HG02885 (cell line): ENCODE measurements around the gene ZDHHC15.
"Not testable (repeated sequence)": the region's sequence is repeated elsewhere in the genome, so short reads cannot be mapped to it uniquely, and the experiment has no call there.

Experiments used
- ATAC-seq: cut with Tn5 transposase; IDR thresholded peaks from one replicate; pipeline ENCODE4 v1.9.1; 2021; ENCODE audit warnings: mild to moderate bottlenecking; ENCODE audit not compliant: unreplicated experiment, poor library complexity

Gene ZDHHC15

DNA sequence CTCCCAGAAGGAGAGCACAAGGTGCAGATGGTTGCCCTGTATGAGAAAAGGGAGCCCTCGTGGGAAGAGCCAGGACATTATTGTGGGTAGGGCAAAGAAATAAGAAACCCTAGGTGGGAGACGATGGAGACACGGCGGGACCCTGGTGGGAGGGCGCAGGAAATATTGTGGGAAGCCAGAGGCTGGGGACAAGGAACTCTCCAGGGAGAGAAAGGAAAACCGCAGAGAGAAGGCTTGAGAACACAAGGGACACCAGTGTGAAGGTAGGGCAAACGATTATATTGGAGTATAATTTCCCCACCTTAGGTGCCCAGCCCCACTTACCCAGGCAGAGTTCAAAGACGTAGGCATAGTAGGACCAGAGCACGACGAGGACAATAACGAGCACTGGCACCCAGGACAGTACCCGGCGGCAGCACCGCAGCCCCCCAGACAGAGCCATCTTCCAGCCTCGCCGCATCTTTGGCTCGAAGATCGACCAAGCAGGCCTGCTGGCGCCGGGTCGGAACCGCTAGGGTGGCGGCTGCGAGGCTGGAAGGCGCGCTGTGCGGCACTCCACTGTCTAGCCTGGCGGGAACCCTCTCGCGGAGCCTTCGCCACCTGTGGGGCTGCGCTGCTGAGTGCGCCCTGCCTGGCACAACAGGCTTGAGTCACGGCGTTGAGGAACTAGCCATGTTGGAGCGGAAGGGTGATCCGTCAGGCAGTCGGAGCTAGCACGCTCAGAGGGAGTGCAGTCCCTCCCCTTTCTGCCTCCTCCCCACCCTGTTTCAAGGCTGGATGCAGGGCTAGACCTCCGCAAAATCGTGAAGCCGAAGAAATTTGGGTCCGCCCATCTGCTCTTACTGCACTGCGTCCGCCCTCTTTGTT lies at the start of gene ZDHHC15:
TSS of gene ZDHHC15 (minus strand) at position 473 of the 867 bp plus-strand sequence. CDS start at position 460, 13 bp downstream.
- ATAC-seq, result no peak

DNA sequence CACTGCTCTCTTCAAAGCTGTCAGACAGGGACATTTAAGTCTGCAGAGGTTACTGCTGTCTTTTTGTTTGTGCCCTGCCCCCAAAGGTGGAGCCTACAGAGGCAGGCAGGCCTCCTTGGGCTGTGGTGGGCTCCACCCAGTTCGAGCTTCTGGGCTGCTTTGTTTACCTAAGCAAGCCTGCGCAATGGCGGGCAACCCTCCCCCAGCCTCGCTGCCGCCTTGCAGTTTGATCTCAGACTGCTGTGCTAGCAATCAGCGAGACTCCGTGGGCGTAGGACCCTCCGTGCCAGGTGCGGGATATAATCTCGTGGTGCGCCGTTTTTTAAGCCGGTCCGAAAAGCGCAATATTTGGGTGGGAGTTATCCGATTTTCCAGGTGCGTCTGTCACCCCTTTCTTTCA lies 37.7 kb upstream of the ZDHHC15 start:
- ATAC-seq, result not testable (repeated sequence)

DNA sequence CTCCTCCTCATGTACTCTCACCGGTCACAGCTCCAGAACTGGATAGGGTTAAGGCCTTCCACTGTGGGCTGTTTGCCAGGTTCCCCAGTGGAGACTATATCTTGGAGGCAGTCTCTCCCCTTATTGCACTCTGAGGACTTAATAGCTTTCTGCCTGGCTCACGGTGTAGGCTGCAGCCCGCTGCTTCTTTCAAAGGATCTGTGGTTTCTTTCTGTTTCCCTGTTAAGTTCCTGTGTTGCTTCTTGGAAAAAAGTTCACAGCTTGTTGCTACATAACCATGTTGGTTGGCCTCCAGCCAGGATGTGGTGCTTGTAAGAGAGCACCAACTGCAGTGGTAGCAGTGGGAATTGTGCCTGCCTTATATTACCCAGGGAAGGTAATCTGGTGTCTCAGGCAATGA lies 24.9 kb upstream of the ZDHHC15 start:
- no peak for ATAC-seq

GRCh38 chrX:75546724-75547511 lies 24.1 kb upstream of the ZDHHC15 start:
- no peak for ATAC-seq

- no peak for ATAC-seq
These were observed 21.9 kb upstream of the ZDHHC15 start for GRCh38 chrX:75544786-75545185.

- ATAC-seq, result no peak
These were observed 38.9 kb downstream of the ZDHHC15 start for GRCh38 chrX:75483933-75484332.

- not testable (repeated sequence) for ATAC-seq
These were observed 61.1 kb downstream of the ZDHHC15 start for GRCh38 chrX:75461780-75462179.

- ATAC-seq, result no peak
These were observed 101.1 kb downstream of the ZDHHC15 start for GRCh38 chrX:75421688-75422230.

DNA sequence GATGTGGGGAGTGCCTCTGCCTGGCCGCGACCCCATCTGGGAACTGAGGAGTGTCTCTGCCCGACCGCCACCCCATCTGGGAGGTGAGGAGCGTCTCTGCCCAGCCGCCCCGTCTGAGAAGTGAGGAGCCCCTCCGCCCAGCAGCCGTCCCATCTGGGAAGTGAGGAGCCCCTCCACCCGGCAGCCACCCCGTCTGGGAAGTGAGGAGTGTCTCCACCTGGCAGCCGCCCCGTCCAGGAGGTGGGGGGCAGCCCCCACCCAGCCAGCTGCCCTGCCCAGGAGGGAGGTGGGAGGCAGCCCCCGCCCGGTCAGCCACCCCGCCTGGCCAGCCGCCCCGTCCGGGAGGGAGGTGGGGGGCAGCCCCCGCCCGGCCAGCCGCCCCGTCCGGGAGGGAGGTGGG lies 115.7 kb downstream of the ZDHHC15 start:
- not testable (repeated sequence) for ATAC-seq

DNA sequence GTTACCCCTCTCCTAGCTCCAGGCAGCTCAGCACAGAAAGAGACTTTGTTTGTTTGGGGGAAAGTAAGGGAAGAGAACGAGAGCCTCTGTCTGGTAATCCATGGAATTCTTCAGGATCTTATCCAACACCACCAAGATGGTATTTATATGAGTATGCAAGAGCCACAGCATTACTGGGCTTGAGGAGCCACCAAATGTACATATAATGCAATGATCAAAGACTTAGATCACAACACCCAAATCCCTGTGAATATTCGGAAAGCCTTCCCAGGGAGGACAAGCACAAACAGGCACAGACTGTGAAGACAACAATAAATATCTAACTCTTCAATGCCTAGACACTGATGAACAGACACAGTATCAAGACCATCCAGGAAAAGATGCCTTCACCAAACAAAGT lies 132.4 kb downstream of the ZDHHC15 start:
- ATAC-seq, result no peak

- no peak for ATAC-seq
These were observed 153.1 kb downstream of the ZDHHC15 start for GRCh38 chrX:75369721-75370120.

DNA sequence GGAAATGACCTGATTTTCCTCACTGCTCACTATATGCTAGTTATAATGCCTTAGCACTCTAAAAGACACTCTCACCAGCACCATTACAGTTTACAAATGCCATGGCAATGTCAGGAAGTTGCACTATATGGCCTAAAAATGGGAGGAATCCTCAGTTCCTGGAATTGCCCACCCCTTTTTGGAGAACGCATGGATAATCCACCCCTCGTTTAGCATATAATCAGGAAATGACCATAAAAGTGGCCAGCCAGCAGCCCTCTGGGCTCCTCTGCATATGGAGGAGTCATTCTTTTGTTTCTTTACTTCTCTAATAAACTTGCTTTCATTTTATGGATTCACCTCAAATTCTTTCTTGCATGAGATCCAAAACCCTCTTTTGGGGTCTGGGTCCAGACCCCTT lies 156.0 kb downstream of the ZDHHC15 start:
- ATAC-seq, result no peak

GRCh38 chrX:75365243-75365975 lies 157.4 kb downstream of the ZDHHC15 start:
- ATAC-seq, result no peak

DNA sequence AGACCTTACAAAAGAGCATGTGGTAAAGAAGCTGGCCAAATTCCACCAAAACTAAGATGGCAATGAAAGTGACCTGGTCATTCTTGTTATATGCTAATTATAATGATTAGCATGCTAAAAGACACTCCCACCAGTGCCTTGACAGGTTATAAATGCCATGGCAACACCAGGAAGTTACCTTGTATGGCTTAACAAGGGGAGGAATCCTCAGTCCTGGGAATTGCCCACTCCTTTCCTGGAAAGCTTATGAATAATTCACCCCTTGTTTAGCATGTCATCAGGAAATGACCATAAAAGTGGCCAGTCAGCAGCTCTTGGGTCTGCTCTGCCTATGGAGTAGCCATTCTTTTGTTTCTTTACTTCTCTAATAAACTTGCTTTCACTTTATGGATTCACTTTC lies 161.0 kb downstream of the ZDHHC15 start:
- no peak for ATAC-seq

DNA sequence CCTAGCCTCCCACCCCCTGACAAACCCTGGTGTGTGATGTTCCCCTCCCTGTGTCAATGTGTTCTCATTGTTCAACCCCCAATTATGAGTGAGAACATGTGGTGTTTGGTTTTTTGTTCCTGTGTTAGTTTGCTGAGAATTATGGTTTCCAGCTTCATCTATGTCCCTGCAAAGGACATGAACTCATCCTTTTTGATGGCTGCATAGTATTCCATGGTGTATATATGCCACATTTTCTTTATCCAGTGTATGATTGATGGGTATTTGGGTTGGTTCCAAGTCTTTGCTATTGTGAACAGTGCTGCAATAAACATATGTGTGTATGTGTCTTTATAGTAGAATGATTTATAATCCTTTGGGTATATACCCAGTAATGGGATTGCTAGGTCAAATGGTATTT lies 174.2 kb downstream of the ZDHHC15 start:
- ATAC-seq, result not testable (repeated sequence)

DNA sequence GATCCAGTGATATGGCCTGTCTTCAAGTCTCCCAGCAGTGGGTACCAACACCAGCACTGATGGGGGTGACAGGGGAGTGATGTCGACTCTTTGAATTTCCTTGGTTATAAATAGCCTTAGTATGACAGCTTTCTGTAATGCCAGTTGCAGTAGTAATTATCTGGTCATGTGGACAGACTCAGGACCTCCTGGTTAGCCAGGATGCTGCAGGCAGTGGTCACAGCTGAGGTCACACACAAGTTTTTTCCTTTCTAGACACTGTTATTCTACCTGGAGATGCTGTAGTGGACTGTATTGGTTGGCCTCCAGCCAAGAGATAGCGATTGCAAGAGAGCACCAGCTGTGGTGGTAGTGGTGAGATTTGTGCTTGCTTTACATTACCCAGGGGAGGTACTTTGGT lies 185.3 kb downstream of the ZDHHC15 start:
- ATAC-seq, result no peak

GRCh38 chrX:75335127-75335458 lies 187.7 kb downstream of the ZDHHC15 start:
- no peak for ATAC-seq

GRCh38 chrX:75334407-75335126 lies 188.3 kb downstream of the ZDHHC15 start:
- not testable (repeated sequence) for ATAC-seq

DNA sequence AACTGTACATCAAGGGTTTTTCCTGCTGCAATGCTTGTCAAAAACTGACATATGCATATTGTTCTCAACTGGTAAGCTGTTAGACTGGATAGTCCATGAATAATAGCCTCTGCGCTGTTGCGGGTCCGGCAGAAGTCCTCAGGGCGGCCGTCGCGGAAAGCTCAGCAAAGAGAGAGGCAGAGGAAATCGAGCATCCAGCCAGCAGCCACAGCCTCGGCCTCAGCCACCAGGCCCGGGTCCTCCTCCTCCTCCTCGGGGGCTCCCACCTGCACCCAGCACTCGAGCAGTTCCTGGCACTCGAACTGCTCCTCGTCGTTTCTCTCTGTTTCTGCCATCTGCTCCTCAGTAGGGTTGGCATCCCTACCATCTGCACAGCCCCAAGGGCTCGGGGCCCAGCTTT lies 195.2 kb downstream of the ZDHHC15 start:
- no peak for ATAC-seq
